Measurements from ENCODE around the gene ADTRP.

Gene ADTRP

GRCh38 chr6:11763460-11764249, 14.9 kb downstream of the ADTRP start:
- no peak overlapping the region for H3K4me3 ChIP-seq
- H3K27ac ChIP-seq: peak overlapping the region in 3 of 21 experiments; percentile 13 to 30 (median 18)

- H3K27ac ChIP-seq: peak overlapping the region in 2 of 21 experiments; percentile 13 to 18
- no peak overlapping the region for H3K4me3 ChIP-seq
These were observed 15.7 kb downstream of the ADTRP start for GRCh38 chr6:11762794-11763459.

- Histone ChIP-seq H3K27ac (peak overlapping the region in 2 of 21 experiments; percentile 2 to 19), H3K4me3 (no peak overlapping the region)
These were observed 16.6 kb downstream of the ADTRP start for GRCh38 chr6:11761744-11762620.

- Histone ChIP-seq H3K4me3 (no peak overlapping the region), H3K27ac (no peak overlapping the region)
These were observed 18.6 kb downstream of the ADTRP start for GRCh38 chr6:11760015-11760473.

GRCh38 chr6:11758878-11759277, 19.7 kb downstream of the ADTRP start:
- Histone ChIP-seq H3K27ac (no peak overlapping the region), H3K4me3 (no peak overlapping the region)

- Histone ChIP-seq H3K4me3 (no peak overlapping the region), H3K27ac (no peak overlapping the region)
These were observed 21.9 kb downstream of the ADTRP start for GRCh38 chr6:11756726-11757125.

GRCh38 chr6:11756292-11756691, 22.3 kb downstream of the ADTRP start:
- Histone ChIP-seq H3K27ac (peak overlapping the region in 4 of 21 experiments; percentile 43 to 84 (median 74)), H3K4me3 (no peak overlapping the region)

GRCh38 chr6:11755725-11756124, 22.9 kb downstream of the ADTRP start:
- peak overlapping the region in 10 of 21 experiments; percentile 6 to 84 (median 66) for H3K27ac ChIP-seq
- H3K4me3 ChIP-seq: no peak overlapping the region

- Histone ChIP-seq H3K4me3 (no peak overlapping the region), H3K27ac (peak overlapping the region in 12 of 21 experiments; percentile 6 to 84 (median 58))
These were observed 23.9 kb downstream of the ADTRP start for GRCh38 chr6:11754625-11755271.

GRCh38 chr6:11753798-11754197, 24.8 kb downstream of the ADTRP start:
- Histone ChIP-seq H3K27ac (peak overlapping the region in 1 of 21 experiments; percentile 84), H3K4me3 (no peak overlapping the region)

- Histone ChIP-seq H3K4me3 (no peak overlapping the region), H3K27ac (no peak overlapping the region)
These were observed 26.2 kb downstream of the ADTRP start for GRCh38 chr6:11752360-11752759.

- Histone ChIP-seq H3K27ac (no peak overlapping the region), H3K4me3 (no peak overlapping the region)
These were observed 27.9 kb downstream of the ADTRP start for GRCh38 chr6:11750682-11751081.

- Histone ChIP-seq H3K4me3 (no peak overlapping the region), H3K27ac (peak overlapping the region in 1 of 21 experiments; percentile 40)
These were observed 29.9 kb downstream of the ADTRP start for GRCh38 chr6:11748591-11749210.

GRCh38 chr6:11747021-11747420, 31.6 kb downstream of the ADTRP start:
- H3K4me3 ChIP-seq: no peak overlapping the region
- peak overlapping the region in 8 of 21 experiments; percentile 6 to 69 (median 44) for H3K27ac ChIP-seq

GRCh38 chr6:11744753-11745152, 33.9 kb downstream of the ADTRP start:
- no peak overlapping the region for H3K4me3 ChIP-seq
- H3K27ac ChIP-seq: peak overlapping the region in 16 of 21 experiments; percentile 14 to 85 (median 56)

- Histone ChIP-seq H3K4me3 (no peak overlapping the region), H3K27ac (peak overlapping the region in 17 of 21 experiments; percentile 9 to 85 (median 53))
These were observed 34.5 kb downstream of the ADTRP start for GRCh38 chr6:11744101-11744500.

- H3K27ac ChIP-seq: no peak overlapping the region
- H3K4me3 ChIP-seq: no peak overlapping the region
These were observed 37.7 kb downstream of the ADTRP start for GRCh38 chr6:11740875-11741274.

- Histone ChIP-seq H3K4me3 (no peak overlapping the region), H3K27ac (no peak overlapping the region)
These were observed 39.8 kb downstream of the ADTRP start for GRCh38 chr6:11738661-11739375.
